ENCODE measurements around the gene AK4.

DNA sequence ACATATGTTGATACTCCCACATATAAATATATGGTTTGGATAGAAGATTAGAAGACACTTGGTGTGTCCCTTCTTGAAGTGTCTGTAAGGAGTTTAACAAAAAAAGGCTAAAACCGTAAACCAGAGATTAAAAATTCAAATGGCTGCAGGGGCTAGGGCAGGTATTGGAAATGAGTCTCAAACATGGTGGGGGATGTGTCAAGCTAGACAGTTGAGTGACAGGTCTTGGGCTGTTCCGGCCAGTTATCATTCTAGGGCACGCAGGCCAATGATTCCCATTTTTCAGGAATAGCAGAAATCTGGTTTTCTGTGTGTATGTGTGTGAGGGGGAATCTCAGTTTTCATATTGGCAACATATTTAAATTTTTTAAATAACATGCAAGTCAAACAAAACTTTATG is 77.2 kb downstream of the AK4 start:
- TF ChIP-seq EZH2 (IDR thresholded peaks at IDR 0.05; ENCODE audit: low read length): no peak
- TF ChIP-seq, protein P1, sequence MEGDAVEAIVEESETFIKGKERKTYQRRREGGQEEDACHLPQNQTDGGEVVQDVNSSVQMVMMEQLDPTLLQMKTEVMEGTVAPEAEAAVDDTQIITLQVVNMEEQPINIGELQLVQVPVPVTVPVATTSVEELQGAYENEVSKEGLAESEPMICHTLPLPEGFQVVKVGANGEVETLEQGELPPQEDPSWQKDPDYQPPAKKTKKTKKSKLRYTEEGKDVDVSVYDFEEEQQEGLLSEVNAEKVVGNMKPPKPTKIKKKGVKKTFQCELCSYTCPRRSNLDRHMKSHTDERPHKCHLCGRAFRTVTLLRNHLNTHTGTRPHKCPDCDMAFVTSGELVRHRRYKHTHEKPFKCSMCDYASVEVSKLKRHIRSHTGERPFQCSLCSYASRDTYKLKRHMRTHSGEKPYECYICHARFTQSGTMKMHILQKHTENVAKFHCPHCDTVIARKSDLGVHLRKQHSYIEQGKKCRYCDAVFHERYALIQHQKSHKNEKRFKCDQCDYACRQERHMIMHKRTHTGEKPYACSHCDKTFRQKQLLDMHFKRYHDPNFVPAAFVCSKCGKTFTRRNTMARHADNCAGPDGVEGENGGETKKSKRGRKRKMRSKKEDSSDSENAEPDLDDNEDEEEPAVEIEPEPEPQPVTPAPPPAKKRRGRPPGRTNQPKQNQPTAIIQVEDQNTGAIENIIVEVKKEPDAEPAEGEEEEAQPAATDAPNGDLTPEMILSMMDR (optimal IDR thresholded peaks at IDR 0.05 in 1 of 3, IDR thresholded peaks at IDR 0.05 in 1 of 3, conservative IDR thresholded peaks at IDR 0.05 in 1 of 3; ENCODE audit: extremely low read depth in 1 of 3, insufficient read depth in 2 of 3, low read length in 3 of 3): no peak

Measured in keratinocyte (primary cell).